NCI-H1436 treated with DMSO at 0.1 percent for 48 hours (cell line): ENCODE data around the gene EIF3F.
"Not testable (repeated sequence)": the region's sequence is repeated elsewhere in the genome, so short reads cannot be mapped to it uniquely, and the experiment has no call there.

Experiments
- DNase-seq: peaks from one replicate; lab custom pipeline; 2025; lab: John Stamatoyannopoulos, UW

Gene EIF3F

GRCh38 chr11:7987560-7987883, 385 bp downstream of the EIF3F start:
- DNase-seq: not testable (repeated sequence)

GRCh38 chr11:7994581-7995278, 7.6 kb downstream of the EIF3F start:
- no peak for DNase-seq

- no peak for DNase-seq
Measured at GRCh38 chr11:7999795-8000194, 12.7 kb downstream of the EIF3F start.

GRCh38 chr11:8000390-8000789, 13.3 kb downstream of the EIF3F start:
- DNase-seq: no peak

- no peak for DNase-seq
Measured at GRCh38 chr11:8002676-8003075, 15.5 kb downstream of the EIF3F start.

- DNase-seq: no peak
Measured at GRCh38 chr11:8003187-8003586, 16.1 kb downstream of the EIF3F start.

- DNase-seq: no peak
Measured at GRCh38 chr11:8004008-8004407, 16.9 kb downstream of the EIF3F start.

- no peak for DNase-seq
Measured at GRCh38 chr11:8005556-8005955, 18.4 kb downstream of the EIF3F start.

- peak; percentile 0 for DNase-seq
Measured at GRCh38 chr11:8006349-8006977, 19.3 kb downstream of the EIF3F start.

GRCh38 chr11:8008212-8008611, 21.1 kb downstream of the EIF3F start:
- DNase-seq: no peak

GRCh38 chr11:8009856-8010255, 22.7 kb downstream of the EIF3F start:
- no peak for DNase-seq

- DNase-seq: no peak
Measured at GRCh38 chr11:8011371-8011770, 24.2 kb downstream of the EIF3F start.

- no peak for DNase-seq
Measured at GRCh38 chr11:8011981-8012444, 24.9 kb downstream of the EIF3F start.

- DNase-seq: no peak
Measured at GRCh38 chr11:8013833-8014232, 26.7 kb downstream of the EIF3F start.

GRCh38 chr11:8015753-8016239, 28.7 kb downstream of the EIF3F start:
- no peak for DNase-seq

GRCh38 chr11:8016440-8016839, 29.3 kb downstream of the EIF3F start:
- DNase-seq: no peak

GRCh38 chr11:8017071-8017470, 29.9 kb downstream of the EIF3F start:
- DNase-seq: no peak

GRCh38 chr11:8017894-8018483, 30.9 kb downstream of the EIF3F start:
- DNase-seq: no peak

- DNase-seq: peak; percentile 4
Measured at GRCh38 chr11:8018484-8019313, 31.6 kb downstream of the EIF3F start.

- DNase-seq: no peak
Measured at GRCh38 chr11:8019314-8020243, 32.4 kb downstream of the EIF3F start.

- DNase-seq: no peak
Measured at GRCh38 chr11:8020244-8020597, 33.1 kb downstream of the EIF3F start.
